GM19239 (cell line): Measurements from ENCODE around the gene DUS1L.

ENCODE experiments used
- DNase-seq: peaks from one replicate; pipeline ENCODE4 v3.0.0; 2011; ENCODE audit warnings: low spot score; ENCODE audit not compliant: insufficient read length
- FAIRE-seq: peaks from 2 replicates; lab custom pipeline; 2011; peaks lifted over from hg19 to GRCh38; lab: Jason Lieb, UNC

The DUS1L gene

DNA sequence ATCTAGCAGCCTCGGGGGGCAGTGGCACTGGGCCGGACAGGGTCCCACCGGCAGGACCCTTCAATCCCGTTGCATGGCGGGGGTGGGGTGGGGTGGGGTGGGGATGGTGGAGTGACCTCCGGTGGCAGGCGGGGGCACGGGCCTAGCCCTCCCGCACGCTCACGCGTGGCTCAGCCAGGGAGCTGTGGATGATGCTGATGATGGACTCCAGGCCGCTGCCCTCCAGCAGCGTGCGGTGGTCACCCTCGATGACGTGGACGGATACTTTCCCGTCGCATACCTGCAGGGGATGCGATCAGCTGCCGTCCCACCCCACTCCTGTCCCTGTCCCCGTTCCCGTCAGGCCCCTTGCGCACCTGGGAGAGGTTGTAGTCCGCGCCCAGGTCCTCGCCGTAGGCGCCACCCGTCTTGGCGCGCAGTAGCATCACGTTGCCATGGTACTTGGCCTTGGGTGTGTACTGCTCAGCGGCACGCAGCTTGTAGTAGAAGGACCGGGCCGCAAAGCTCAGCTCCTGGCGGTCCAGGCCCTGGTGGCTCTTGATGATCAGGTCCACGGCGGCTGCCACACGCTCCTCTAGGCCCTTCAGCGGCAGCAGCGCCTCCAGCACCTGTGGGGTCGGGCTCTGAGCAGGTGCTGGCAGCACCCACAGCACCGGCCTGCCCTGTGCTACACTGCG, 13.5 kb upstream of the DUS1L start:
- no peak for FAIRE-seq
- DNase-seq, result no peak

DNA sequence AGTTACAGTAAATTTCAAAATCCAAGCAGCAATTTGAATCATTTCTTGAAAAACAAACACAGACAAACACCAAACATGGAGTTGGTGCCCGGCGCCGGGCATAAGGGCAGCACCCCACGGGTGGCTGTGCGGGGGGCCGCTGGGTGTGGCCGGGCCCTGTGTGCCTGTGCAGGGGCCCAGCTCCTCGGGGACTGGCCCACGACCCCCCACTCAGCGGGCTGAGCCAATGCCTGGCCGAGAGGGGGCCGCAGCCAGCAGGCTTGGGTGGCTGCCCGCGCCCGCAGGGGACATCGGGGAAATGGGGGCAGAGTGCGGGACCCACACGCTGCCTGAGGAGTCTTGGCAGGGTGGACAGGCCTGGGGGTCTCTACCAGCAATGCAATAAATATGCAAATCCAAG, 12.8 kb upstream of the DUS1L start:
- DNase-seq, result no peak
- FAIRE-seq, result no peak

DNA sequence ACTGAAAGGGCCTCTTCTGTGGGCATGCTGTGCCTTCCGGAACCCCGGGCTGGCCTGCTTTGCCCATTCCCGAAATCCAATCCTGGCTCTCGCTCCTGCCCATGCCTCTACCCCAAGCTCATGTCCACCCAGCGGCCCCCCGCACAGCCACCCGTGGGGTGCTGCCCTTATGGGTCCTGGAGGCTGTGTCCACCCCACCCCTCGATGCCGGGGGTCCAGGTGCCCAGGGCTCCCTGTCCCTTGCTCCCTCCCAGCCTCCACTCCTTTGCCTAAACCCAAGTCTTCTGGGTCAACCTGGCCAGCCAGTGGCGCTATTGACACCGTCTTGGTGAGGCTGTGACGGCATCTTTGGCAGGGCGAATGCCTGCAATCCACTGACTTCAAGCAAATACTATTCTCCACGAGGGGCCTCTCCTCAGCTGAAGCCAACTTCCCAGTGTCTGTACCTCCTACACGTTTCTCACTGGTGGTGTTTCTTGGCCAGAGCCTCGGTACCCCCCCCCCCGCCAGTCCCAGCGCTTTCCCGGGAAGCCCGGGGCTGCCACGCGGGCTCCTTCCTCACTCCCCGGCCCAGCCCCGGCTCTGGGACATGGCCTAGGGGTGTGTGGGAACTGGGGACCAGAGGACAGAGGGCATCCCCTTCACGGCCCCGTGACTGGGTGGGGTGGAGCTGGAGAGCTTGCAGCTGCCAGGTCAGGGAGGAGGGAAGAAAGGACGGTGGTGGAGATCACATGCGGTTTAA, 12.2 kb upstream of the DUS1L start:
- DNase-seq (no peak), FAIRE-seq (no peak)

DNA sequence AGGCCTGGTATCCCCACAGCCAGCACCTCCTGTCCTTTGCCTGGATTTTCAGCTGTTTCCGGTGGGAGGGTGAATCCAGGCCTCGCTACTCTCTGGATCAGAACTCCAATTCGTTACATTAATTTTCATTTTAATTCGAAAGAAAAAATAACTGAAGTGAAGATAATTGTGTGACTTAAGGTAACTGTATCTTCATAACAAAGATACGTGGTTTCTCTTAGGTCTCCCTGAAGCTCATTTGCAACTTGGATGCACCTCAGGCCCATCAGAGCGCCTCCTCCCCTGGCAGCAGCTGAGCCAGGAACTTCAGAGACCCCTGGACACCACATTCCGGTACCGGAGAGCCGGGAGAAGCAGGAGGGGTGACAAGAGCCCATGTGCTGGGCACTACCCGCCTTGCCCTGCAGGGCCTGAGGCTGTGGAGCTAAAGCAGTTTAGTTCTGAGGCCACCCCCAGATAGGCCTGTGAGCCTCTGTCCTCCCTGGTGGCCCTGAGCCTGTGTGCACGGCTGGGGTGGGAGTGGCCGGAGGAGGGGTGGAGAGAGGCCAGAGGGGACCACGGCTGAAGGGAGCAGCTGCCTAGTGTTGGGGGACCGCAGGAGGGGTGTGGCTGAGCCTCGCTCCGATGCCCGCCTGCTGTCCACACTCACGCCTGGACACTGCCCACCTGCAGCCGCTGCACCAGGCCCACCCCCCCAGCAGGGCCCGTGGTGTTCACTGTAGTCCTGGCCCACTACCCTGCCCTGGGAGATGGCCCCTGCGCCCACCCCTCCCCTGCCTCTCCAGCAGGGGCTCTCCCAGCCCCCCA, 11.4 kb upstream of the DUS1L start:
- FAIRE-seq (no peak), DNase-seq (no peak)

DNA sequence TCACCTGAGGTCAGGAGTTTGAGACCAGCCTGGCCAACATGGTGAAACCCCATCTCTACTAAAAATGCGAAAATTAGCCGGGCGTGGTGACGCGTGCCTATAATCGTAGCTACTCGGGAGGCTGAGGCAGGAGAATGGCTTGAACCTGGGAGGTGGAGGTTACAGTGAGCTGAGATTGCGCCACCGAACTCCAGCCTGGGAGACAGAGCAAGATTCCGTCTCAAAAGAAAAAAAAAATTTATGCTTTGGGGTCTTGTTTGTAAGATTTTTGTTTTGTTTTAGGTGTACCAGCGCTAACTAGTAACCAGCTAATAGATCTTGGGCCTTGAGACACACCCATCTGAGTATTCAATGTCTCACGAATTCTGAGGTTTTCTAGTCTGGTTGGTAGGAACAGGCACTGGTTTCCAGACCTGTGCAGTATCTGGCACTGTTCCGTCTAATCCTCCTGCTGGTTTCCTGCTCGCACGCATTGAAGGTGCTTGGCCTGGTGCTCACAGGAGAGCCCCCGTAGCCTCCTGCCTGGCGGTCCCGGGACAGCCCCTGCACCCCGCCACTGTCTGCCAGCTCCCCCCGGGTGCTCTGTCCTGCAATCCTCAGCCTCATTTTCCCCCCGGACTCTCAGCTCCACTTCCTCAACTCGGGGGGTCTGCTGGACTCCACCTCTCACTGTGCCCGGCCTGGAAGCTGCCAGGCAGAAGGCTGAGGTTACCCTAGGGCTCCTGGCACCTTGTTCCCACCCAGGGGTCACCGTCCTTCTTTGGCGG, 10.6 kb upstream of the DUS1L start:
- DNase-seq (no peak), FAIRE-seq (no peak)

DNA sequence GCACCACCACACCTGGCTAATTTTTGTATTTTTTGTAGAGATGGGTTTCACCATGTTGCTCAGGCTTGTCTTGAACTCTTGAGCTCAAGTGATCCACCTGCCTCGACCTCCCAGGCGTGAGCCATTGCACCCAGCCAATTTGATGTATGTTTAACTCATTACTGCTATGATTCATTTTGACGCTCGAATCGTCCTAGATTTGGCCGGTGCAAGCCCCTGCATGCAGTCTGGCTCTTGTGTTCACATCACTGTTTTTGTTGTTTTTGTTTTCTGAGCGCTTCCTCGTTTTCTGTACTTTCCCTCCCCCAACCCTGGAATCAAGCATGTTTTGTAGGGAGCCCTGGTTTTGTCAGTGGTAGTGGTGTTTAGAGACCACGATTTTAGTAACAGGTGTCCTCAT, 7.8 kb upstream of the DUS1L start:
- DNase-seq (no peak), FAIRE-seq (no peak)

DNA sequence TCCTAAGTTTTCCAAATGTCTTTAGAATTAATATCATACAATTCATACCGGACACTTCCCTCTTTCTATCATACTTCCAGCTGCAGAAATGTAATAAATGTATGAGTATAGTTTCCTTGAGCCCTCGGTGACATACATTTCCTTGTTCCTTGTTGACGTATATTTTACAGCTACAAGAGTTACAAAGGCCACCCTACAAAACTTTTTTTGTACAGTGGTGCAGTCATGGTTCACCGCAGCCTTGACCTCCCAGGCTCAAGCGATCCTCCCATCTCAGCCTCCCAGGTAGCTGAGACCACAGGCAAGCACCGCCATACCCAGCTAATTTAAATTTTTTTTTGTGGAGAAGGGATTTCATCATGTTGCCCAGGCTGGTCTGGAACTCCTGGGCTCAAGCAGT, 7.2 kb upstream of the DUS1L start:
- no peak for FAIRE-seq
- no peak for DNase-seq

DNA sequence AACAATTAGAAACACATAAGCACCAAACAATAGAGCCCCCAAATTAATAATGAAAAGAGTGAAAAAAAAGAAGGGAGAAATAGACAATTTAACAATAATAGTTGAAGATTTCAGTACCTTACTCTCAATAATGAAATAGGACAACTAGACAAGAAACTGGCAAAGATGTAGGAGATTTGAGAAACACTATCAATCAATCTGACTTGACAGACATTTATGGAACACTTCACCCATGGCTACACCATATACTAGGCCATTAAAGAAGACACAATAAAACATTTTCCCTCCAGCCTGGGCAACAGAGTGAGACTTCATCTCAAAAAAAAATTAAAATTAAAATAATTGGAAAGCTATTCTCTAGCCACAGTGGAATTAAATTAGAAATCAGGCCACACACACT, 5.0 kb upstream of the DUS1L start:
- DNase-seq (no peak), FAIRE-seq (no peak)

DNA sequence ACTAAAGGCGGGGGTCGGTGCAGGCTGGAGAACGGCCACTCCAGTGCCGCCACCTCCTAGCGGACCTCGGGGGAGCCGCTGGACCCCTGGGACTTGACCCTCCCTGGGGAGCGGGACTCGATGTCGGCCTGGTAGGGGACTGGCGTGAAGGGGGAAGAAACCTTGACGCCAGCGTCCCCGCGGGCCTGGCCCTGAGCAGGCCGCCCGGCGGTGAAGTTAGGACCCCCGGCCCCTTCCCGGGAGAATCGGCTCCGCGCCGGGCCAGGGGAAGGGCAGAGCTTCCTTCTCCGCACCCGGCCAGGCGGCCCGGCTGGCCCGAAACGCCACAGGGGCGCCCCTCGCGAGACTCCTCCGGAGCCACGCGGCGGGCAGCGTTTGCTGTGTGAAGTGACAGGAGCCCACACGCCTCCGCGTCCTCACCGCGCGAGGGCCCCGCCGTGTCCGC, 389 bp downstream of the DUS1L start:
- no peak for FAIRE-seq
- DNase-seq, result peak; percentile 85

DNA sequence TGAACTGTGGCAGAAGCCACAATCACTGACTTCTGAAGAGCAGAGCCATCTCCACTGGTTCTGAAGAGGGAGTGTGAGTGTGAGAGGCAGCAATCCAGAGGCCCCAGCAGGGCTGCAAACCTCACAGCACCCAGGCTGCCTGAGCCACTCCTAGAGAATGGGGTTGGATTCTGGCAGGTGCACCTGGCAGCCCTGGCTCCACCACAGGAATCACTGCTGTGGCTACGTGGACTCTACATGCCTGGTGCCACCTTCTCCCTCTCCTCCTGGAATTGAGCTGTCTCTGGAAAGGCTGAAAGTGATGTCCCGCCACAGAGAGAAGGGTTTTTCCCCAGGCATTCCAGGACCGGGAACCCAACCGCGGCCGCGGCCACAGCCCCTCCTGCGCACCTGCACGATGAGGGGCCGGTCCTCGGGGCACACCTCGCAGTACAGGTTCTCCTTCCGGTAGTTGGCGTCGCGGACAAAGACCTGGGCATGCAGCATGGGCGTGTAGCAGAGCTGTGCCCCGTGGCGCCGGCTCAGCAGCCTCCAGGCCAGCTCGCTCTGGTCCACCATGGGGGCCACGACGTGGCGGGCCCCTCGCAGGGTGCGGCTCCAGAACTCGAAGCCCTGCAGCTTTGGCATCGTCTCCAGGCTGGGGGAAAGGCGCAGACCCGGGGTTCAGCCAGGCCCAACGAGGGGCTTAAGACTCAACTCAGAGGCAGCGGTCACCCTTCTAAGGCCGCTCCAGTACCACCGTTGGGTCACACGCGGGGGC, 991 bp downstream of the DUS1L start:
- FAIRE-seq (no peak), DNase-seq (no peak)

DNA sequence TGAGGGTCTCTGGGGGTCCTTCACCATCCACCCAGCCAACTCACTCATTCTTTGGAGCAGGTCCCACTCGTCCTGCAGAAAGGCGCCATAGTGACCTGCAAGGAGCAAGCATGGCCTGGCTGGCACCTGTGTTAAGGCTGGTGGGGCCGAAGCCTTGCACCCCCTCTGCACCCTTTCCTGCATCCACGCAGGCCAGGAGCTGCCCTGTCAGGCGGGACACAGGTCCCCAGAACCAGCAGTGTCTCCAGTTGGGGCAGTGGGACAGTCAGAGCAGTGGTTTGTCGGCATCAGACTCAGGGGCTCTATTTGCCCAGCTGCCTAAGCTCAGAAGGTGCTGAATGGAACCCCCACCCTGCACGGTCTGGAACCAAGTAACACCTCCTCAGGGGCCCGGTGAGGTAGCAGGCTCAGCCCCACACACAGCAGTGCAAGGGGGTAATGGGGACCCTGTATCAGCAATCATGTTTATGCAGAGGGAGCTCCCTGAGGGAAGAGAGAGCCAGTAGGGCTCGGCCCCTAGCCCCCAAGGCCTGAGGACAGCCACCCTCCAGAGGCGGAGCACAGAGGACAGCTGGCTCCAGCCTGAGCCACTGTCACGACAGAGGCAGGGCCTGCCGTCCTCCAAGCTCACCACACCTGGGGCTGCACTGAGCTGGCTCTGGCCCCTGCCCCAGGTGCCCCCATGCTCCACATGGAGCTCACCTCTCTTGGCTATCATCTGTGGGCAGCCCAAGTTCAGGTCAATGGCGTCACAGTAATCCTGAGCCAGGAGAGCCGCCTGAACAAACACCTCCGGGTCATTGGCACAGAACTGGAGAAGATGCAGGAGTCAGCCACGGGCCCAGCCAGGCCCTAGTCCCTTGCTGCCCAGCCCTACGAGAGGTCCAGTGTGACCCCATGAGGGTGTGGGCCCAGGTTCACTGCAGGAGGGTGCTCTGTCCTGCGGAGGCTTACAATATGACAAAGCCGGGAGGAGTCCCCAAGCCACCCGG, 1.9 kb downstream of the DUS1L start:
- DNase-seq (no peak), FAIRE-seq (no peak)

DNA sequence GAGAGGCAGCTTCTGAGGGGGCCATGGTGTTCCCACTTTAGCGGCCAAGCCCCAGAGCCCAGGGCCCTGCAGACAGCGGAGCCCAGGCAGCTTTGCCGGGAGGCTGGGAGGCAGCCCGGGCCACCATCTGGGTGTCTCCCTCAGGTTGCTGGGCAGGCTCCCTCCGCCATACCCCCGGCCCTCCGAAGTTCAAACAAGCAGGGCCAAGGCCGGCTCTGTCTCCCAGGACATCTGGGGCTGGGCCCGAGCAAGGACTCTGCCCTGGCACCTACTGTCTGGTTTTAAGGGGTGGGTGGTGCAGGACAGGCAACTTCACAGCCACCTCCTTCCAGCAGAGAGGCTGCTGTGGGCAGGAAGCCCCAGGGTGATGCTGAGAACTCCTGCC, 2.6 kb downstream of the DUS1L start:
- no peak for FAIRE-seq
- no peak for DNase-seq

DNA sequence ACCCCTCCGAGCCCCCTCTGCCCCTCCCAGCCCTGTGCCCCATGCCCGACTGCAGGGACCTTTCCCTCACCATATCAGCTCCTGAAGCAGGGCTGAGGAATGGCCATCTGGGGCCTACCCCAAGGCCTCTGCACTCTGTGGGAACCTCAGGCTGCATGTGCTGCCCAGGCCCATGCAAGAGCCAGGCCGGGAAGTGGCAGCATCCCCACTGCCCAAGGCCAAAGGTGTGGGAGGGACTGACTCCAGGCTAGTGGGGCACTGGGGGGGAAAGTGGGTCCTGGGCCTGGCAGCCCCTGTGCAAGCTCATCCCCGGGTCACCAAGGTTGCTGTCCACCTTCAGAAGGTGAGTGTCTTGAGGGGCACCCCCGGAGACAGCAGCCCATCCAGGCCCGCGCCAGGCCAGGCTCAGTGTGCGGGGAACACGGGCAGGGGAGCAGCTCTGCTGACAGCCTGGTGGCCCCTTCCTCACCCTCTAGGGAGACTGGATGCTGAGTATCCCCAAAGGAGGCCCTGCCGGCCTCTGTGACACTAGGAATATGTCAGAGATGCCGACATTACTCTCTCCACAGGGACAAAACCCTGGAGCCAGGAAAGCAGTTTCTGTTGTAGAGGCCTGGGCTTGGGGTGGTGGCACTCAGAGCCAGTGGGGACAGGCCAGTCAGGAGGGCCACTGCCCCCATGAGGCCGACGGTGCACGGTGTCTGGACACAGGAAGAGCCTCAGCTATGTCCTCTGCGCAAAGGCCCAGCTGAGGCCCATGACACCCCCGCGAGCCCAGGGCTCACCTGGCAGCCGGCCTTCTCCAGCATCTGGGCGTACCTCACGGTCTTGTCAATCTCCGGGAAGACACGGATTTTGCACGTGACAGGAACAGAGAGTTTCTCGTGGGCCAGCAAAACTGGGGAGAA, 3.3 kb downstream of the DUS1L start:
- FAIRE-seq (no peak), DNase-seq (no peak)

DNA sequence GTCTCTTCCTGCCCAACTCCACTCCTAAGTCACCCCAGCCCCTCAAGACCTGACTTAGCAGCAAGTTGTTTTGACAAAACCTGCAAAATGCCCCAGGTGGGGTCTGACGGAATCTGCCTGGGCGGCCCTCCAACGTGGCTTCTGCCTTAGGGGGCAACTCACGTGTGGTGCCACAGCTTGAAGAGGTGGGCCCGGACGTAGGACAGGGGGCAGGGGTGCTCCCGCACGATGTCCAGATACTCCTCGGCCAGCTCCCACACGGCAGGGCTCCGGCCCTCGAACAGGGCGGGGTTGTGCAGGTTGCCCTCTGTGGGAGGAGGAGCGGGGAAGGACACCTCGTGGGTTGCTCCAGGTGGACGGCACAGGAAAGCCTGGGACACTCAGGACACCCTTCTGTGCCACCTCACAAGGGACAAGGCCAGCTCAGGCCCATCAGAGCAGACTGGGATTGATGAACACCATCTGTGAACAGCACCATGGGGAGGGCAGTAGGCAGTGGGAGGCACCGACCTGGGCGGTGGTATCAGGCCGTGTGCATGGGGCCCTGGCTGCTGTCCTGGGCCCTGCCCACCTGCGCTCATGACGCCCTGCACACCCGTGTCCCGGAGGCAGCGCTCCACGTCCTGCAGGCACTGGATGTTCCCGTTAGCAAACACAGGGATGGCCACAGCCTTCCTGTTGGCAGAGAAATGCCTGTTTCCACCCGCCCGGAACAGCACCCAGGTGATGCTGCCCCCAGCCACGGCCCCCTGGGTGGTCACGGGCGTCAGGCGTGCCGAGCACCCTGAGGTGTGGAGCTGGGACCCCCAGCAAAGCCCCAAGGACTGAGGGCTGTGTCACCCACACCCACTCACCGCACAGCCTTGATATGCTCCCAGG, 4.3 kb downstream of the DUS1L start:
- DNase-seq (no peak), FAIRE-seq (no peak)

DNA sequence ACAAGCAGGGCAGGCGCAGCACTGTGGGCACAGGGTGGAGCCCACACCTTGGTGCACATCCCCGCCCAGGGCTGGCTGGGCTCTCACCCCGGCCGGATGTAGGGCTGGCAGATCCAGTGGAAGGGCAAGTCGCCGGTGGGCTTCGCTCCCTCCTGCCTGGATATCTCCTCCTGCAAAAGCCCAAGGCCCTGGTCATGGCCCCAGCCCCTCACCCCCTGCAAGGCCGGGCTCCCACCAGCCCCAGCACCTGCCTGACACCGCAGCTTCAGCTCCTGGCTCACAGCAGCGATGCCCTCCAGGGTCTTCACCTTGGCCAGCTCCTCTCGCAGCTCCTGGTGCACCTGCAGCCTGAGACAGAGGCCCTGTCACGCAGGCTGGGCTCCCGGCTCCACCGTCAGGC, 5.0 kb downstream of the DUS1L start:
- DNase-seq (no peak), FAIRE-seq (no peak)

DNA sequence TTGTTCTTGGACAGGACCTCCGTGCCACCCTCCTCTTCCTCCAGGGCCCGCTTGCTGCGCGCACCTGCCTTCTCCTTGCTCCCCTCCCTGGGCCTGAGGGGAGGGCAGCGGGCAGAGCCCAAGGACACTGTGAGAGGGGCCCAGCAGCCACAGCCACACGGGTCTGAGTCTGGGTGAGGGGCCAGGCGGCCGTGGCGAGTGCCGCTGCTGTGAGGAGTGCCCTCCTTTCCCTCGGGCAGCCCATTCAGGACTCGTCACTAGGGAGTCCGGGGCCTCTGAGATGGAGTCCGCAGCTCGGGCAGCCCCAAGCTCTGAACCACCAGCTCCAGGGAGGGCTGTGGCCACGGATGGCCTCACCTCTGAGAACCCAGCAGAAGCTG, 5.6 kb downstream of the DUS1L start:
- DNase-seq (no peak), FAIRE-seq (no peak)
